Parathyroid adenoma (tissue), 2 donors: ENCODE data around the gene LPP.

Experiments
- H2AFZ ChIP-seq: fragments of 300-600 bp; sonication (generic); one replicate; pipeline ENCODE4 v1.7.0; 2017; ENCODE audit warnings: antibody characterized with exemption, mild to moderate bottlenecking
- H3K27ac ChIP-seq: fragments of 300-600 bp; sonication (generic); one replicate; pipeline ENCODE4 v1.7.0; 2017
- H3K27me3 ChIP-seq: fragments of 300-600 bp; sonication (generic); one replicate; pipeline ENCODE4 v1.7.0; 2017; ENCODE audit warnings: low read length; ENCODE audit not compliant: control insufficient read depth, insufficient read depth
- H3K36me3 ChIP-seq: fragments of 300-600 bp; sonication (generic); one replicate; pipeline ENCODE4 v1.7.0; 2017; ENCODE audit warnings: low read length; ENCODE audit not compliant: control insufficient read depth, insufficient read depth
- H3K4me1 ChIP-seq: fragments of 300-600 bp; sonication (generic); one replicate; pipeline ENCODE4 v1.7.0; 2017; ENCODE audit warnings: control low read depth
- H3K4me2 ChIP-seq: fragments of 300-600 bp; sonication (generic); one replicate; pipeline ENCODE4 v1.7.0; 2017; ENCODE audit warnings: low read length
- H3K4me3 ChIP-seq: fragments of 300-600 bp; sonication (generic); one replicate; pipeline ENCODE4 v1.7.0; 2017; ENCODE audit warnings: low read depth, low read length
- H3K79me2 ChIP-seq: fragments of 300-600 bp; sonication (generic); one replicate; pipeline ENCODE4 v1.7.0; 2017; ENCODE audit warnings: control low read depth
- H3K9ac ChIP-seq: fragments of 300-600 bp; sonication (generic); one replicate; pipeline ENCODE4 v1.7.0; 2017; ENCODE audit warnings: mild to moderate bottlenecking
- H3K9me3 ChIP-seq: fragments of 300-600 bp; sonication (generic); one replicate; pipeline ENCODE4 v1.7.0; 2017; ENCODE audit warnings: low read length; ENCODE audit not compliant: control insufficient read depth
- TF ChIP-seq, protein P1 (sequence below): fragments of 300-600 bp; sonication (generic); IDR thresholded peaks from one replicate; pipeline ENCODE4 v1.7.0; 2017; ENCODE audit warnings: antibody characterized with exemption, mild to moderate bottlenecking
- donor health status: primary hyperparathyroidism.

LPP gene

GRCh38 chr3:188401244-188401993 is 247.5 kb downstream of the LPP start:
- no peak overlapping the region for H3K27ac ChIP-seq
- TF ChIP-seq, protein P1, sequence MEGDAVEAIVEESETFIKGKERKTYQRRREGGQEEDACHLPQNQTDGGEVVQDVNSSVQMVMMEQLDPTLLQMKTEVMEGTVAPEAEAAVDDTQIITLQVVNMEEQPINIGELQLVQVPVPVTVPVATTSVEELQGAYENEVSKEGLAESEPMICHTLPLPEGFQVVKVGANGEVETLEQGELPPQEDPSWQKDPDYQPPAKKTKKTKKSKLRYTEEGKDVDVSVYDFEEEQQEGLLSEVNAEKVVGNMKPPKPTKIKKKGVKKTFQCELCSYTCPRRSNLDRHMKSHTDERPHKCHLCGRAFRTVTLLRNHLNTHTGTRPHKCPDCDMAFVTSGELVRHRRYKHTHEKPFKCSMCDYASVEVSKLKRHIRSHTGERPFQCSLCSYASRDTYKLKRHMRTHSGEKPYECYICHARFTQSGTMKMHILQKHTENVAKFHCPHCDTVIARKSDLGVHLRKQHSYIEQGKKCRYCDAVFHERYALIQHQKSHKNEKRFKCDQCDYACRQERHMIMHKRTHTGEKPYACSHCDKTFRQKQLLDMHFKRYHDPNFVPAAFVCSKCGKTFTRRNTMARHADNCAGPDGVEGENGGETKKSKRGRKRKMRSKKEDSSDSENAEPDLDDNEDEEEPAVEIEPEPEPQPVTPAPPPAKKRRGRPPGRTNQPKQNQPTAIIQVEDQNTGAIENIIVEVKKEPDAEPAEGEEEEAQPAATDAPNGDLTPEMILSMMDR, result no peak
- no peaks in the 10 kb centered on the region for H3K27me3 ChIP-seq
- H3K36me3 ChIP-seq, result no peaks in the 10 kb centered on the region
- H3K4me2 ChIP-seq, result no peak overlapping the region
- no peak overlapping the region for H3K4me3 ChIP-seq
- no peaks in the 10 kb centered on the region for H3K4me1 ChIP-seq
- peaks cover 5% of the 10 kb centered on the region for H3K79me2 ChIP-seq
- H2AFZ ChIP-seq, result no peak overlapping the region
- no peaks in the 10 kb centered on the region for H3K9me3 ChIP-seq
- H3K9ac ChIP-seq, result no peak overlapping the region

- Histone ChIP-seq H3K4me2 (no peak overlapping the region), H3K4me1 (no peaks in the 10 kb centered on the region), H3K27me3 (no peaks in the 10 kb centered on the region), H3K4me3 (no peak overlapping the region), H3K9me3 (no peaks in the 10 kb centered on the region), H3K9ac (no peak overlapping the region), H2AFZ (no peak overlapping the region), H3K79me2 (peaks cover 5% of the 10 kb centered on the region), H3K27ac (no peak overlapping the region), H3K36me3 (no peaks in the 10 kb centered on the region)
- TF ChIP-seq, protein P1, result no peak
Measured at GRCh38 chr3:188402229-188402628, 248.3 kb downstream of the LPP start.

DNA sequence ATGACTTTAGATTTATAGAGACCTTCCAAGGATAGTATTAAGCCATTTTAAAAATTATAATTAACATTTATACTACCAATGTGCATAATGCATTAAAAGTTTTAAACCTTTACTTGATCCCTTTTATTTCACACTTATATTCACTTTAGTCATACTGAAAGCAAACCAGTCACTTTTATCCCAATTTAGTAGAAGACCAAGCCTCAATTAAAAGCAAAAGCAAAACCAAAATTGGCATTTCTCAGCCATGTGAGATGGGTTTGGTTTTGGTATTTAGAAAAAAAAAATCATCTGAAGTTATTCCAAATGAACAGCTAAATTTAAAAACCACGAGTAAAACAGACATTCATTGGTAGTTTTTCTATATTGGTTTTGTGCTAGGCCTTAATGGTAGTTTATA is 249.4 kb downstream of the LPP start:
- TF ChIP-seq, protein P1, result no peak
- Histone ChIP-seq H3K9ac (no peak overlapping the region), H2AFZ (no peak overlapping the region), H3K79me2 (peaks cover 5% of the 10 kb centered on the region), H3K9me3 (no peaks in the 10 kb centered on the region), H3K4me1 (no peaks in the 10 kb centered on the region), H3K27me3 (no peaks in the 10 kb centered on the region), H3K4me2 (no peak overlapping the region), H3K27ac (no peak overlapping the region), H3K4me3 (no peak overlapping the region), H3K36me3 (no peaks in the 10 kb centered on the region)

DNA sequence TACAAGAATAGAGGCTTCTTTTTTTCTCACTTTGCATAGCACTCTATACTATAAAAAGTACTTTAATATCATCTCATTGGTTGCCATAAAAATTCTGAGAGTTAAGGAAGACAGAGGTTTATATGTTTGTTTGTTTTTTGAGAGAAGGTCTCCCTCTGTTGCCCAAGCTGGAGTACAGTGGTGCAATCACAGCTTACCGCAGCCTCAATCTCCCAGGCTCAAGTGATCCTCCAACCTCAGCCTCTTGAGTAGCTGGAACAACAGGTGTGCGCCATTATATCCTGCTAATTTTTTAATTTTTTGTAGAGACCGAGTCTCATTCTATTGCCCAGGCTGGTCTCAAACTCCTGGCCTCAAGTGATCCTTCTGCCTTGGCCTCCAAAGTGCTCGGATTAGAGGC is 250.2 kb downstream of the LPP start:
- Histone ChIP-seq H3K4me1 (no peaks in the 10 kb centered on the region), H3K4me2 (no peak overlapping the region), H3K27ac (no peak overlapping the region), H3K27me3 (no peaks in the 10 kb centered on the region), H3K9ac (no peak overlapping the region), H3K36me3 (no peaks in the 10 kb centered on the region), H3K9me3 (no peaks in the 10 kb centered on the region), H3K4me3 (no peak overlapping the region), H3K79me2 (no peaks in the 10 kb centered on the region), H2AFZ (no peak overlapping the region)
- TF ChIP-seq, protein P1, result no peak

- no peak overlapping the region for H2AFZ ChIP-seq
- H3K4me1 ChIP-seq, result no peaks in the 10 kb centered on the region
- H3K27ac ChIP-seq, result no peak overlapping the region
- no peak overlapping the region for H3K4me3 ChIP-seq
- H3K36me3 ChIP-seq, result no peaks in the 10 kb centered on the region
- H3K9me3 ChIP-seq, result no peaks in the 10 kb centered on the region
- H3K27me3 ChIP-seq, result no peaks in the 10 kb centered on the region
- TF ChIP-seq, protein P1, result no peak
- H3K79me2 ChIP-seq, result no peaks in the 10 kb centered on the region
- H3K4me2 ChIP-seq, result no peak overlapping the region
- no peak overlapping the region for H3K9ac ChIP-seq
Measured at GRCh38 chr3:188404701-188405100, 250.7 kb downstream of the LPP start.
